ENCODE measurements around the gene HENMT1. TPM values are rescaled to one million over a fixed set of nuclear protein-coding genes. Genes with fewer than 3 reads are reported as not detected.
"Not testable (repeated sequence)": the region's sequence is repeated elsewhere in the genome, so short reads cannot be mapped to it uniquely, and the experiment has no call there.

Gene HENMT1
- total and polyA plus RNA-seq, 2 experiments from 2014 or later: 7.2 to 7.6 TPM

DNA sequence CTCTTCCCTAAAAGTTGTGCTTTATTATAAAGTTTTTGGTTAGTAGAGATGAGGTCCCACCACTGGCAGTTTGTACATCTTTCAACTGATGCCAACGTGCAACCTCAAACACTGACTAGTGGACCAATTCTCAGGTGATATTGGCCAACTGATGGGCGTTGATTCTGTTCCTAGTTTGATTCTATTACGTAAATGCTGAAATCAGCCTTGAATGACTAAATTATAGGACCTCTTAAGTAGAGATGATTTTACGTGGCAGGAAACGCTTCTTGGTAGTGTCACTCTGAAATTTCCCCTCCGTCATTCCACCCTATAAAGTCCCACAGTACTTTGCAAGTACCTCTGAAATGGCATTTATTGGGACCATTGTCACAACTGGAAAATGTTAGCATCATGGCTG is 43.0 kb upstream of the HENMT1 start:
- Histone ChIP-seq H3K9me3 (ENCODE audit: low read depth) (no peaks in the 10 kb centered on the region), H3K9ac (peak overlapping the region; percentile 34; the same call in 1 of the 2 replicates), H3K4me3 (peak overlapping the region; percentile 39), H4K20me1 (ENCODE audit: insufficient read depth) (no peaks in the 10 kb centered on the region), H3K4me1 (ENCODE audit: insufficient read depth) (peaks cover 18% of the 10 kb centered on the region), H3K27me3 (replicated peaks; ENCODE audit: insufficient read depth) (no peaks in the 10 kb centered on the region), H3K79me2 (ENCODE audit: insufficient read depth) (peaks cover 6% of the 10 kb centered on the region; the same call in 1 of the 2 replicates), H3K4me2 (ENCODE audit: unreplicated experiment) (peak overlapping the region; percentile 42), H3K36me3 (ENCODE audit: low read depth) (peaks cover 29% of the 10 kb centered on the region), H2AFZ (no peak overlapping the region), H3K9me2 (ENCODE audit: insufficient read depth) (no peaks in the 10 kb centered on the region), H3F3A (ENCODE audit: insufficient read depth) (peaks cover 60% of the 10 kb centered on the region), H3K27ac (peak overlapping the region; percentile 76)
- TF ChIP-seq EZH2phosphoT487 (IDR thresholded peaks at IDR 0.05; ENCODE audit: insufficient read depth, low read depth) (no peak), EZH2 (IDR thresholded peaks at IDR 0.05; ENCODE audit: insufficient read depth, poor library complexity, severe bottlenecking) (no peak)
- in situ Hi-C loops (cut with MboI): no loop called here
- DNase-seq: peak; percentile 47
- 62 to 64% methylated on average over 6 of the region's 6 CpGs for WGBS, 2 experiments (ENCODE audit: low coverage in 1 of 2, low lambda C conversion rate in 2 of 2, missing lambda C conversion rate in 2 of 2)

DNA sequence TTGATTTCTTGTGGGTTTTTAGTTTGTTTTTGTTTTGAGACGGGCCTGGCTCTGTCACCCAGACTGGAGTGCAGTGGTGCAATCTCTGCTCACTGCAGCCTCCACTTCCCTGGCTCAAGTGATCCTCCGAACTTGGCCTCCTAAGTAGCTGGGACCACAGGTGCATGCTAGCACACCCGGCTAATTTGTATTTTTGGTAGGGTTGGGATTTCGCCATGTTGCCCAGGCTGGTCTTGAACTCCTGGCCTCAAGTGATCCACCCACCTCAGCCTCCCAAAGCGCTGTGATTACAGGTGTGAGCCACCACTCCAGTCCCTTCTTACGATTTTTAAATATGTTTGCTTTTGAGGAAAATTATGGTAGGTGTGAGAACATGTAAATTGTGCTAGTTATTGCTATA is 41.2 kb upstream of the HENMT1 start:
- H3K9me3 ChIP-seq (ENCODE audit: low read depth); in situ Hi-C loops (cut with MboI); H3K9me2 ChIP-seq (ENCODE audit: insufficient read depth); H2AFZ ChIP-seq; H3K9ac ChIP-seq; H4K20me1 ChIP-seq (ENCODE audit: insufficient read depth); H3K4me2 ChIP-seq (ENCODE audit: unreplicated experiment); H3K27ac ChIP-seq; DNase-seq; H3K4me3 ChIP-seq; H3K27me3 ChIP-seq (replicated peaks; ENCODE audit: insufficient read depth): not testable (repeated sequence)
- 96 to 97% methylated on average over 6 of the region's 6 CpGs for WGBS, 2 experiments (ENCODE audit: low coverage in 1 of 2, low lambda C conversion rate in 2 of 2, missing lambda C conversion rate in 2 of 2)
- peaks cover 23% of the 10 kb centered on the region for H3K79me2 ChIP-seq (ENCODE audit: insufficient read depth)
- peaks cover 69% of the 10 kb centered on the region for H3F3A ChIP-seq (ENCODE audit: insufficient read depth)
- peaks cover 18% of the 10 kb centered on the region for H3K4me1 ChIP-seq (ENCODE audit: insufficient read depth)
- peaks cover 46% of the 10 kb centered on the region for H3K36me3 ChIP-seq (ENCODE audit: low read depth)

DNA sequence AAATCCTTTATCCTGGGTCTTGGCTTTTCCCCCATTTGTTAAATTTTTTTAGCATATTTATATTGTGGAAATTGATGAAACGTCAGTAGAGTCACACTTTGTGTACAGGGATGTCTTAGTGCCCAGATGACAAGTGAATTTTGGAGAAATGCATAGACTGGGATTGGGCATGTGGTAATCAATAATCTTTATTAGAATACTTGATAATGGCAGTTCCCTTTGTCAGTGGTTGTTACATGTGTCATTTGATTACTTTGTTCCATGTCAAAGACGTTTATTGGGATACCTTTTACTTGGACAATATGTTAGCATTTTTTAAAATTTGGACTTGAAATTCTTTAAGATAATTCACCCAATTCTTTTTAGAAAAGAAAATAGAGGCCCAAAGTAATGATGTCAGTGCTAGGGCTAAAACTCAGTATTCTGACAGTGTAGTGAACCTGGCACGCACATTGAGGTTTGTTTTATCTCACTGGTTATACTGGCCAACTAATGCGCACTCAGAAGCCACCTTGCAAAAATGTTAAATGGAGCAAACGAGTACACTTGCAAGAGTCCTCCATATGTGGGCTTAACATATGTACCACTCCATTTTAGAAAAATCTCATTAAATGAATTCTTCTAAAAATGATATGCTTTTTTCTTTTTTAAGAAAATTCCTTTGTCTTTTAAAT is 40.4 kb upstream of the HENMT1 start:
- no peak for TF ChIP-seq EZH2 (IDR thresholded peaks at IDR 0.05; ENCODE audit: insufficient read depth, poor library complexity, severe bottlenecking)
- TF ChIP-seq EZH2phosphoT487 (IDR thresholded peaks at IDR 0.05; ENCODE audit: insufficient read depth, low read depth): no peak
- 71 to 74% methylated on average over 5 of the region's 5 CpGs for WGBS, 2 experiments (ENCODE audit: low coverage in 1 of 2, low lambda C conversion rate in 2 of 2, missing lambda C conversion rate in 2 of 2)
- H3K4me2 ChIP-seq (ENCODE audit: unreplicated experiment): no peak overlapping the region
- no peak overlapping the region for H3K4me3 ChIP-seq
- no peaks in the 10 kb centered on the region for H3K9me3 ChIP-seq (ENCODE audit: low read depth)
- no peaks in the 10 kb centered on the region for H3K27me3 ChIP-seq (replicated peaks; ENCODE audit: insufficient read depth)
- peaks cover 69% of the 10 kb centered on the region for H3F3A ChIP-seq (ENCODE audit: insufficient read depth)
- peaks cover 54% of the 10 kb centered on the region for H3K36me3 ChIP-seq (ENCODE audit: low read depth)
- in situ Hi-C loops (cut with MboI): no loop called here
- no peaks in the 10 kb centered on the region for H3K9me2 ChIP-seq (ENCODE audit: insufficient read depth)
- H3K79me2 ChIP-seq (ENCODE audit: insufficient read depth): peaks cover 31% of the 10 kb centered on the region
- peaks cover 18% of the 10 kb centered on the region for H3K4me1 ChIP-seq (ENCODE audit: insufficient read depth)
- no peak overlapping the region for H2AFZ ChIP-seq
- no peak overlapping the region for H3K9ac ChIP-seq
- DNase-seq: no peak
- no peaks in the 10 kb centered on the region for H4K20me1 ChIP-seq (ENCODE audit: insufficient read depth)
- no peak overlapping the region for H3K27ac ChIP-seq

DNA sequence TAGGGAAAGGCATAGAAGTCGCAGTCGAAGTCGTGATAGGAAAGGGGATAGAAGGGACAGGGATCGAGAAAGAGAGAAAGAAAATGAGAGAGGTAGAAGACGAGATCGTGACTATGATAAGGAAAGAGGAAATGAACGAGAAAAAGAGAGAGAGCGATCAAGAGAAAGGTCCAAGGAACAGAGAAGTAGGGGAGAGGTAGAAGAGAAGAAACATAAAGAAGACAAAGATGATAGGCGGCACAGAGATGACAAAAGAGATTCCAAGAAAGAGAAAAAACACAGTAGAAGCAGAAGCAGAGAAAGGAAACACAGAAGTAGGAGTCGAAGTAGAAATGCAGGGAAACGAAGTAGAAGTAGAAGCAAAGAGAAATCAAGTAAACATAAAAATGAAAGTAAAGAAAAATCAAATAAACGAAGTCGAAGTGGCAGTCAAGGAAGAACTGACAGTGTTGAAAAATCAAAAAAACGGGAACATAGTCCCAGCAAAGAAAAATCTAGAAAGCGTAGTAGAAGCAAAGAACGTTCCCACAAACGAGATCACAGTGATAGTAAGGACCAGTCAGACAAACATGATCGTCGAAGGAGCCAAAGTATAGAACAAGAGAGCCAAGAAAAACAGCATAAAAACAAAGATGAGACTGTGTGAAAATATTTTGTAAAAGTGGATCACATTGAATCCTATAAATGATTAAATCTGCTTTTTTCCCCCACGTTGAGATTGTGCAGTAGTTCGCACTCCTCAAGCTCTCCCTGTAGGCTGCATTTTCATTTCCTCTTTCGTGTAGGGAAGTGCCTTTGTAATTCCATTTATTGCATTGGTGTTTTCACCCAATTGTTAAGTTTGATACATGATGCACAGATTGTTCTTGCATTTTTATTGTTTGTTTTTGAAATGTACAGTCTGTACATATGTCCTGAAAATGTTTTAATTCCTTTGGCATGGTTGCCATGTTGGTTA is 38.8 kb upstream of the HENMT1 start:
- in situ Hi-C loops (cut with MboI): no loop called here
- H3K4me2 ChIP-seq (ENCODE audit: unreplicated experiment): no peak overlapping the region
- peaks cover 5% of the 10 kb centered on the region; the same call in 1 of the 2 replicates for H4K20me1 ChIP-seq (ENCODE audit: insufficient read depth)
- TF ChIP-seq EZH2phosphoT487 (IDR thresholded peaks at IDR 0.05; ENCODE audit: insufficient read depth, low read depth) (no peak), EZH2 (IDR thresholded peaks at IDR 0.05; ENCODE audit: insufficient read depth, poor library complexity, severe bottlenecking) (no peak)
- H3K27me3 ChIP-seq (replicated peaks; ENCODE audit: insufficient read depth): no peaks in the 10 kb centered on the region
- H3K9ac ChIP-seq: no peak overlapping the region
- H3K36me3 ChIP-seq (ENCODE audit: low read depth): peaks cover 64% of the 10 kb centered on the region
- H3K9me2 ChIP-seq (ENCODE audit: insufficient read depth): no peaks in the 10 kb centered on the region
- H3K79me2 ChIP-seq (ENCODE audit: insufficient read depth): peaks cover 47% of the 10 kb centered on the region
- no peak overlapping the region for H3K4me3 ChIP-seq
- H3K4me1 ChIP-seq (ENCODE audit: insufficient read depth): peaks cover 24% of the 10 kb centered on the region
- WGBS, 2 experiments (ENCODE audit: low coverage in 1 of 2, low lambda C conversion rate in 2 of 2, missing lambda C conversion rate in 2 of 2): 92 to 95% methylated on average over 22 of the region's 22 CpGs
- no peak overlapping the region for H3K27ac ChIP-seq
- peaks cover 66% of the 10 kb centered on the region for H3F3A ChIP-seq (ENCODE audit: insufficient read depth)
- H3K9me3 ChIP-seq (ENCODE audit: low read depth): no peaks in the 10 kb centered on the region
- DNase-seq: no peak
- no peak overlapping the region for H2AFZ ChIP-seq

Measured in GM23248 (cell line).